ENCODE data around the gene DYNLT4.
"Not testable (repeated sequence)": the region's sequence is repeated elsewhere in the genome, so short reads cannot be mapped to it uniquely, and the experiment has no call there.

DYNLT4 gene, protein sequence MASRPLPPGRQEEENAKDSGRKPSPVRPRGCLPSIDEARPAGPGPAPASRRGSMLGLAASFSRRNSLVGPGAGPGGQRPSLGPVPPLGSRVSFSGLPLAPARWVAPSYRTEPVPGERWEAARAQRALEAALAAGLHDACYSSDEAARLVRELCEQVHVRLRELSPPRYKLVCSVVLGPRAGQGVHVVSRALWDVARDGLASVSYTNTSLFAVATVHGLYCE

DNA sequence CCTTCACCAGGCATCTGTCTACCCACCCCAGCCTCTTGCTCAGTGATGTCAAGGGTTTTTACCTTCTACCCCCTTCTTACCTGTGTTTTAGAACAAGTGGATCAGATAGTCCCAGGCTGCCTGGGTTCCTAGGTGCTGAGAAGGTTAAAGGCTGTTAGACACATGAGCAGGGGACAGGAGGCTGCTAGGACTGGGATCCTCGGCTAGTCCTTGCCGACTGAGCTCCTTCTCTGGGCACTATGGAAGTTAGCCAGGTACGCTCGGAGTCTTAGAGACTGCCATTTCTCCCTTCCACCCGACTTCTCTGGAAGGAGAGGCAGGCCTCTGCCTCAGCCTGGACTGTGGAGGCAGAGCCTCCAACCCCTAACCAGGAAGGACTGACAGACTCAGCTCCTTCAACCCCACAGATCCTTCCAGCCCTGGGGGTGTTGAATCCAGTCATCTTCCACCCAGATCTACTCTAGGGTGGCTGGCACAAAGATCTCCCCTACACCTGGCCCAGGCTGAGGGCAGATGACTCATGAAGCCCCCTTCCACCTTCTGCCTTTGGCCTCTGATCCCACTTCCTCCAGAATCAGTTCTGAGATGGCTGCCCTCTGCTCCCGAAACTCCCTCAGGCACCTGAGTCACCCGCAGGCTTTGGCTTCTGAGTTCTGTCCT, at the start of gene DYNLT4:
Gene DYNLT4, minus strand, starts transcription at position 648 of the 660 bp plus-strand sequence. CDS start 683 bp downstream, outside the sequence.
- DNase-seq (ENCODE audit: low read depth), result no peak

DNA sequence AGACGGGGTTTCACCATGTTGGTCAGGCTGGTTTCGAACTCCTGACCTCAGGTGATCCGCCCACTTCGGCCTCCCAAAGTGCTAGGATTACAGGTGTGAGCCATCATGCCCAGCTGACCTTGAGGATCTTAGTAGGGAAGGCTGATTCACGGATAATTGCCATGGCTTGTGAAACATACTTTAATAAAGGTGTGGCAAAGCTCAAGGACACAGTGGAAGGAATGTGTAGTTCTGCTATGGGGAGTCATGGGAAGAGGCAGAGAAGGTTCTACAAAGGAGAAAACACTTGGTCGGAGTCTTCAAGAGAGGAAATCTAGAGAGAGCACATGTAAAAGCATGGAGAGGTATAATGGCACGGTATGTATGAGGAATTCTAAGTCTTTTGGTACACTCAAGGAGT, 48.6 kb upstream of the DYNLT4 start:
- no peak for DNase-seq (ENCODE audit: low read depth)

DNA sequence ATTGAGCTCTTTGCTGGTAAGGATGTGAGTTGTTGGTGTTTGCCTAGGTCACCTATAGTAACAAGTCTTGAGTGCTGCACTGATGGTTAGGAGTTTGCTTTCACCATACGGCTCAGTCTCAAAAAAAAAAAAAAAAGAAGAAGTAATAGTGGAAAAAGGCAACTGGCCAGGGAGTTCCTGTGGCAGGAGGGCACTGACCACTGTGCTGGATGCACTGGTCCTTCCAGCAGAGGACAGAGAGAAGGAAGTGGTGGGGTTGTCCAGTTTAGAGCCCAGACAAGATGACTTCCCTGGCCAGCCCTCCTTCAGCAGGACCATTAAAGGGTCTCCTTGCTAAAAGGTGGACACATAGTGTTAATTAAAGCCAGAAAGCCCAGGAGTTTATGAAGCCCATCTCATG, 47.8 kb upstream of the DYNLT4 start:
- no peak for DNase-seq (ENCODE audit: low read depth)

DNA sequence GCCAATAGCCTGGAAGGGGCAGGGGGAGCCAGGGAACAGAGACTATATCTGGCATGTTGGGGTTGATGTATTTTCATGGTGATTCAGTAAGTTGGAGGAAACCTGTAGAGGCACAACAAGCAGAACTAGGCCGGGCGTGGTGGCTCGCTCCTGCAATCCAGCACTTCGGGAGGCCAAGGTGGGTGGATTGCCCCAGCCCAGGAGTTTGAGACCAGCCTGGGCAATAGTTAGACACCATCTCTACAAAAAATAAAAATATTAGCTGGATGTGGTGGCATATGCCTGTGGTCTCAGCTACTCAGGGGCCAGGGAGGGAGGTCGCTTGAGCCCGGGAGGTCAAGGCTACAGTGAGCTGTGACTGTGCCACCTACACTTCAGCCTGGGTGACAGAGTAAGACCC, 46.0 kb upstream of the DYNLT4 start:
- DNase-seq (ENCODE audit: low read depth), result no peak

DNA sequence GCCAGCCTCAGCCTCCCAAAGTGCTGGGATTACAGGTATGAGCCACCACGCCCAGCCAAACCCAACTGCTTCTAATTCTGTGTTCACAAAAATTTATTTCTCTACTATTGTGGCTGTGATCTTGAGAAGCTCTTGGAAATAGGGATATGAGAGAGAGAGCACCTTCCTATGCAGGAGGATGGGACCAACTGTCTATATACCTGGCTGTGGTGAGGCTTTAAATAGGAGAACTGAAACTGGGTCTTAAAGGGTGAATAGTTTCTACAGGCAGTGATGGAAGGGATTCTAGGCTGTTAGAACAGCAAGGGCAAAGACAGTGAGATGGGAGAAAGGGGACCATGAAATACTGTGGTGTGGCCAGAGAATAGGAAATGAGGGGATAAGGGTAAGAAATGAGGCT, 44.2 kb upstream of the DYNLT4 start:
- DNase-seq (ENCODE audit: low read depth), result no peak

DNA sequence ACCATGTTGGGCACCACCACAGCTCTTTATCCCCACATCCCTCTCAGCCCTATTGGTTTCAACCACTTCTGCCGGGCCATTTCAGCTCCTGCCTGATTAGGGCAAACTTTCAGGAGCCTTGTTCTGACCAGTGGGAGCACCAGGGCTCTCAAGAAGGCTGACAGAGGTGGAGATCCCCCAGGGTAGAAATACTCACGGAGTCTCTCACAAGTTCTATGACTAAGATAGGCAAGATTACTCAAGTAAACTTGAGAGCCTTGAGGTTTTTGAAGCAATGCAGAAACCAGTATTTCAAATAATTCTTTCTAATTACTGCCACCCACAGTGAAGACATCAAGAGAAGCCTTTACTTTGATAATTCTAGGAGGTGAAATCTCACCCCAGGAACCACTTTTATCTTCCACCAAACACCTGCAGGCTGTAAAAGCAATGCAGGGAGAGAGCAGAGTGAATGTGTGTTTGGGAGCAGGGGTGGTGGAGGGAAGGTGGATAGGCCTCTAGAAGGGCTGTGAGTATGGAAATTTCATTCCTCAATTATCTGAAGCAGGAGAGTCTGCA, 42.5 kb upstream of the DYNLT4 start:
- DNase-seq (ENCODE audit: low read depth), result no peak

DNA sequence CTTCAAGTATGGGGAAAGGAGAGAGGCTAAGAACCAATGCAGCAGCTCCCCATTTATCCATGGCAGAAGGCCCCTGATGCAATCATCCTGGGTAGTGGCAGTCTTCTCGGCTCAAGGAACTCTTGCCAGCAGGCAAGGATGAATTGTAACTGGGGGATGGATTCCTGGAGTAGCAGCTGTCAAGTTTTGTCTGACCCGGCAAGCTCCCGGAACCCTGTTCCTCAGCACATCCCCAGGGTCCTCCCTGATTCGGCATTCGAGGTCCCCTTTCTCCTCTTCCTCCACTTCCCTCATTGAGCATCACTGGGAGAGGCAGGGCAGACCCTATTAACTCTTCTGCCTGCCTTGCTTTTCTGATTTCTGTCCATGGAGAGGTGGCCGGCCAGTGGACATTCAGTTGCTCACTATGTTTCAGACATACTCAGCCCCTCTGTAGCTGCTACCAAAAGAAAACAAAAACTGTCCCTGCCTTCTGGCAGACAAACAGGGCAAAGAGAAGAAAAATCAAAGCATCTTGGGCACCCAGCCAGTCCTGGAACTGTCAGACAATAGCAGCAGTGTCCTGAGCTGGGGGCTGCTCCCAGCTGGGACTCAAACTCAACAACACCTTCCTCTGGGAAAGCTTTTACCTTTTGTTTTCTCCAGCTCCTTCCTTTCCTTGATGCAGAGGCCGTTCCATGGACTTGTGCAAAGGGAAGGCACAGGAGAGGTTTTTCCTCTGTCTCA, 41.5 kb upstream of the DYNLT4 start:
- no peak for DNase-seq (ENCODE audit: low read depth)

DNA sequence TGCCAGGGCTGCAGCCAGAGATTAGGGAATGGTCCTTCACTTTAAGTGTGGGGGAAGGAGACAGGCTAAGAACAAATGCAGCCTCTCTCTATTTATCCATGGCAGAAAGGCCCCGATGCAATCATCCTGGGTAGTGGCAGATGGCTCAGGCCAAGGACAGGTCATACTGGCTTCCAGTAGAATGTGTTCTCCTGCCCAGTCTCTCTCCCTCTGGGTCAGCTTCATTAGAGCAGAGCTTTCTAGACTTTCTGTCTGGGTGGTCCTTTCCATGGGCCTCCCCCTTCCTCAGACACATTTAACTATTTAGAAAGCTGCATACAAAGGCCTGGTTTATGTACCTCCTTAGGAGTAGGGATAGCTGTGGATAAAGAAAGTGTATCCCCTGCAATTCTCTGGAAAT, 40.7 kb upstream of the DYNLT4 start:
- no peak for DNase-seq (ENCODE audit: low read depth)

DNA sequence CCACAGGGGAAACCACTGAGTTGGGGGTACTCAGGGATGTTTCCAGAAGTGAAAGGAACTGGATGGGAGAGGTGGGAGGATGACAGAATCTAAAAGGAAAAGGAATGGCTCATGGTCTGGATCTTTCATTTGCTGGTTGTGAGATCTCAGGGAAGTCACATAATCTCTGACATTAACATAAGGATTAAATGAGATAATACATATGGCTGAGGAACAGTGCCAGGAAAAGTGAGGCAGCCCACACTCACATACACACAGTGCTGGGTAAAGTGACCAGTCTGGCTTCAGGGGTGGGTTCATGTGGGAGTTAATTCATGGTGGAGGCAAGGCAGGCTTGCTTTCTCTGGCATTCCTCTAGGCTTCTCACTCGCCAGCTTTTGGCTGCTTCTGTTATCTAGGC, 39.8 kb upstream of the DYNLT4 start:
- no peak for DNase-seq (ENCODE audit: low read depth)

DNA sequence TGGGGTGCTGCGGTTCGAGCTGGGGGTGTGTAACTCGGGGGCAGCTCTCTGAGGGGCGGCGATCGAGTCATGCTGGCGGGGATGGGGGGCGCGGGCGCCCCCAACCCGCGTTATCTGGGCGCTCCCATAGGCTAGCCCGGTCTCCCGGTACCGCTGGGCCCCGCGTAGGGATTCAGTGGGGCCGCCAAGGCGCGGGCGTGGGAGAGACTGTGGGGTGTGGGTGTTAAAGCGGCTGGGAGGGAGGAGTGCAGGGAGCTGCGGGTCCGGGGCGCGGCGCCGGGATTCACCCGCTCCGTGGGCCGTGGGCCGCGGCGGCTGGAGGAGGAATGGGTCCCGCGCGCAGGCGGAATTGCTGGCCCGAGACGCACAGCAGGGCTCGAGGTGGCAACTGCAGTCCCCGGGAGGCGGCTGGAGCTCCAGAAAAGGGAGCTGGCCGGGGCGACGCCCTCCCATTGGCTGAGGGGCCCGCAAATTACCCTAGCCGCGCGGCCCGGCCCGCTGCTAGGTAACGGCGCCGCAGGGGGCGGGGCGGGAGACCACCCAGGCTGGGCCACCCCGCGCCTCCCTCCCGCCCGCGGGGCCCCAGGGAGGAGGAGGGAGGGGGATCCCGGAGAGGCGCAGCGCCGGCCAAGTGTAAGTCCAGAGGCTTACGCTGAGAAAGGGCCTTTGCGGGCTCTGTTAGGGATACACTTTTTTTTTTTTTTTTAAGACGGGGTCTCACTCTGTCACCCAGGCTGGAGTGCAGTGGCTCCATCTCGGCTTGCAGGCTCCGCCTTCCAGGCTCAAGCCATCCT, 35.9 kb upstream of the DYNLT4 start, which contains the start of gene PTCH2:
Gene PTCH2, minus strand, starts transcription at position 392 of the 794 bp plus-strand sequence. Its CDS starts 321 bp downstream, at position 71.
- peak; percentile 35 for DNase-seq (ENCODE audit: low read depth)

DNA sequence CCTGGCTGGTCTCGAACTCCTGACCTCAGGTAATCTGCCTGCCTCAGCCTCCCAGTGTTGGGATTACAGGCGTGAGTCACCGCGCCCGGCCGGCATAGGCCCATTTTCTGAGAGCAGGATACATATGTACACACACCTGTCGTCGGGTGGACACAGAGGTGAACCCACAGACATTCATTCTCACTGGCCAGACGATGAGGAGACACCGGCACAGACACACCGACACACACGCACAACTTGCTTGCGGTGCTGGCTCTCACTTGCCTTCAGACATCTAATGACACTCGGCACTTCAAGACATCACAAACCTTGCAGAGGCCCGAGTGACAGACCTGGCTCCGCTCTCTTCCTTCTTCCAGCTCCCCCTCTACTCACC, 35.3 kb upstream of the DYNLT4 start:
- no peak for DNase-seq (ENCODE audit: low read depth)

DNA sequence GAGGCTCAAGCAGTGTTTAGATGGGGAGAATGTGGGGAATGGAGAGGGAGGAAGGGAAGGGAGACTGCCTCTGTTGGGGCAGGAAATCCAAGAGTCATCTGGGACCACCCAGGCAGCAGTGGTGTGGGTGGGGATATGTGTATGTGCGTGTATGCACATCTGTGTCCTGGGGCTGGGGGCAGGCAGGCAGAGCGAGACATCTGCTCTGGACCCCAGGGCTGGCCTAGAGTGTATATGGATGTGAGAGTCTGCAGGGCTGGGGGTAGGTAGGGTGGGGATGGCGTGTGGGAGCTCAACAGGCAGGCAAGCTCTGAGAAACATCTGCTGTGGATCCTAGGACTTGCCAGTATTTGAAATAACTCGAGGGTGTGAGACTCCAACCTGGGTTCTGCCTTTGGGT, 32.4 kb upstream of the DYNLT4 start:
- no peak for DNase-seq (ENCODE audit: low read depth)

DNA sequence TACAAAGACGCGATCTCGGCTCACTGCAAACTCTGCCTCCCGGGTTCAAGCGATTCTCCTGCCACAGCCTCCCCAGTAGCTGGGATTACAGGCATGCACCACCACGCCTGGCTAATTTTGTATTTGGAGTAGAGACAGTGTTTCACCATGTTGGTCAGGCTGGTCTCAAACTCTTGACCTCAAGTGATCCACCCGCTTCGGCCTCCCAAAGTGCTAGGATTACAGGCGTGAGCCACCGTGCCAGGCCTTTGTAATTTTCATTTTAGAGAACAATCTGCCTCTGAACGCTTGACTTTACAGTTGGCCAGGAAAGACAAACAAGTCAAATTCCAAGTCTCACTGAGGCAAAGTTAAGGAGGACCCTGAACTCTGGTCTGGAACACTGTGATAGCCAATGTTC, 31.1 kb upstream of the DYNLT4 start:
- not testable (repeated sequence) for DNase-seq (ENCODE audit: low read depth)

DNA sequence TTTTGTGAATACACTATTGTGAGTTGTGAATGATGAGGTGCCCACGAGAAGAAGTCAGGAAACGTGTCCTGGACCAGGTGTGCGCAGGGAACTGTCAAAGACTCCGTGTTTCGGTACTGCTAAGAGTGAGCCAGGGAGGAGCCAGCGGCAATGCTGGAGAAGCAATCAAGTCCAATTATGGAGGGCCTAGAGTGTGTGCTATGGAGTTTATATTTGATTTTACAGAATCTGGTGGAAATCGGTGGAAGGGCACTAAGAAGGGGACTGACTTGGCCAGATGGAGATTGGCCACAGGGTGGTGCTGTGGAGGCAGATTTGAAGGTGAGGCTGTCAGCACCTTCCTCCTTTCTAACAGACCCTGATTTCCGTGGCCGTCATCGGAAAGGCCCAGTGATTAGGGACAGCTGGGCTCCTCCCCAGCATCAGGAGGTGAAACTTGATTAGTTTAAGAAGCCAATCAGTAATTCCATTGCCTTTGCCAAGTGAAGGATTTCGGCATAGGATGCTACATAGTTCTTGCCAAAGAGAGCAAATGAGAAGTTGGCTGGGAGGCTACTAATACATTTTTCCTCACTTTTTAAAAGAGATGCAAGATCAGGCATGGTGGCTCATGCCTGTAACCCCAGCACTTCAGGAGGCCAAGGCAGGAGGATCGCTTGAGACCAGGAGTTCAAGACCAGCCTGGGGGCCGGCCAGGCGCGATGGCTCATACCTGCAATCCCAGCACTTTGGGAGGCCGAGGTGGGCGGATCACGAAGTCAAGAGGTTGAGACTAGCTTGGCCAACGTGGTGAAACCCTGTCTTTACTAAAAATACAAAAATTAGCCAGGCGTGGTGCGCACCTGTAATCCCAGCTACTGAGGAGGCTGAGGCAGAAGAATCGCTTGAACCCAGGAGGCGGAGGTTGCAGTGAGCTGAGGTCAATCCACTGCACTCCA, 28.9 kb upstream of the DYNLT4 start:
- peak; percentile 51 for DNase-seq (ENCODE audit: low read depth)

DNA sequence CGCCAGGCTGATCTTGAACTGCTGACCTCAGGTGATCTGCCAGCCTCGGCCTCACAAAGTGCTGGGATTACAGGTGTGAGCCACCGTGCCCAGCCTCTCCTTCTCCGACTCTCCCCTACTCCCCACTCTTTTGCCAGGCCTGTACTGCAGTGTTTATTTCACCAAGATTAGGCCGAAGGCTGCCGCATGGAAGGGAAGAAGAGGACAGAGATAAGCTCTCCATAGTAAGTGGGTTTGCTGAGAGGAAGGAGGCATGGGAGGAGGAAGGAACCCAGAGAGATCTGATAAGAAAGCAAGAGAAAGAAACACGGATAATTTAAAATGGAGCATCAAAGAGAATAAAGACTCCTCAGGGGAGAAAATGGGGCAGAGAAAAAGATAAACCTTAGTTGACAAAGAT, 27.2 kb upstream of the DYNLT4 start:
- no peak for DNase-seq (ENCODE audit: low read depth)

DNA sequence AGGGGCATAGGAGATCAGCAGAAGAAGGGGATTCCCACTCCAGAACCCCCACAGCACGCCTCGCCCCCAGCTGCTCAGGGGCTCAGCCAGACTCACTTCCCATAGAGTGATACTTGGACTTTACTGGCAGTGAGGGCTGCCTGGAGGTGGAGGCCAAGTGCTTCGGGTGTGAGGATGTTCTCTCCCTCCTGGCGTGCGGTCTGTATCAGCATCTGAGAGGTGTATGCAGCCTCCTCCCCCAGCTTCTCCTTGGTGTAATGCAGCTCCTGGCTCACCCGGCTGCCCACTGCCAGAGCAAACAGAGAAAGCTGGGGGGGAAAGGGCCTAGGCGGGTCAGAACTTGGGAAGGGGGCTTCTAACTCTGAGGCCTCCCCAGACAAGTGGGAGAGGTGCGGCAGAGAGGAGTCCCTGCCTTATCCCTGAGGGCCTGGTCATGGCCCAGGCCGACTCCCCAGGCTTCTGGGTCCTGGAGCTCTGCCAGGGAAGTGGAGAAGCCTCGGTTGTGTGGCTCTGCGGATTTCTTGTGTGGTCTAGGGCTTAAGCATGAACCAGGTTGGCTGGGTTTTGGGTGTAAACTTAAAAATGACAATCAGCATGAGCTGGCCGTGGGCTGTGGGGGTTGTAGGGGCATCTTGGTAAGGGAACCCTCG, 25.0 kb upstream of the DYNLT4 start:
- DNase-seq (ENCODE audit: low read depth), result no peak

DNA sequence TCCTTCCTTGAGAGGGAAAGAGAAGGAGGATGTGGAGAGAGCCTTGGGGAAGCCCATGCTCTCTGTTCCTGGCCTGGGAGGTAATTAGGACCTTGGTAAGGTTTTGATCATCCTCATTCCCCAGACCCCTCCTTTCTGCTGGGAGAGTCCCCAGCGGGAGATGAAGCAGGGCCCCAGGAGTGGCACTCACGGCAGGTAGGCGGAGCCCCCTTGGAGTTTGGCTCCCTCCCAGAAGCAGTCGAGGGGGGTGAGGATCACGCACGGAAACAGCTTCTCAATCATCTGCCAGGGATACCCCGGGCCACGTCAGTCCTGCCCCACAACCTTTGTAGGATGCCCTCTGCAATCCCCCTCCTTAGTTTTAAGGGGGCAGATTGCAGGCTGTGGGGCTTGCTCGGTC, 24.4 kb upstream of the DYNLT4 start:
- no peak for DNase-seq (ENCODE audit: low read depth)

DNA sequence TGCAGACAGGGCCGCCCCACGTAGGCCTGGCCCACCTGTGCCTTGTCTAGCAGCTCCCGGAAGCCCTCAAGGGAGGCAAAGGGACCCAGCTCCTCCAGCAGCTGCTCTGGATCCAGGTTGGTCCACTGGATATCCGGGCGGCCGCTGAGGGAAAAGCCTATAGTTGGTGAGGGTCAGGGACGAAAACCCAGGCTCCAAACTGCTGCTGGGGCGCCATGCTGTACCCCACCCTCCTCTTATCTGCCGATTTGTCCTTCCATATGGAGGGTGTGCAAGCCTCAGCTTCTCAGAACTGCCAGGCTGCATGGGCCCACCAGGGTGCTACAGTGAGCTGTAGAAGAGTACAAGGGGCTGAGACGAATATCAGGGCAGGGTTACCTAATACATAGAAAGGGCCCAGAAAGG, 23.8 kb upstream of the DYNLT4 start:
- DNase-seq (ENCODE audit: low read depth), result no peak

DNA sequence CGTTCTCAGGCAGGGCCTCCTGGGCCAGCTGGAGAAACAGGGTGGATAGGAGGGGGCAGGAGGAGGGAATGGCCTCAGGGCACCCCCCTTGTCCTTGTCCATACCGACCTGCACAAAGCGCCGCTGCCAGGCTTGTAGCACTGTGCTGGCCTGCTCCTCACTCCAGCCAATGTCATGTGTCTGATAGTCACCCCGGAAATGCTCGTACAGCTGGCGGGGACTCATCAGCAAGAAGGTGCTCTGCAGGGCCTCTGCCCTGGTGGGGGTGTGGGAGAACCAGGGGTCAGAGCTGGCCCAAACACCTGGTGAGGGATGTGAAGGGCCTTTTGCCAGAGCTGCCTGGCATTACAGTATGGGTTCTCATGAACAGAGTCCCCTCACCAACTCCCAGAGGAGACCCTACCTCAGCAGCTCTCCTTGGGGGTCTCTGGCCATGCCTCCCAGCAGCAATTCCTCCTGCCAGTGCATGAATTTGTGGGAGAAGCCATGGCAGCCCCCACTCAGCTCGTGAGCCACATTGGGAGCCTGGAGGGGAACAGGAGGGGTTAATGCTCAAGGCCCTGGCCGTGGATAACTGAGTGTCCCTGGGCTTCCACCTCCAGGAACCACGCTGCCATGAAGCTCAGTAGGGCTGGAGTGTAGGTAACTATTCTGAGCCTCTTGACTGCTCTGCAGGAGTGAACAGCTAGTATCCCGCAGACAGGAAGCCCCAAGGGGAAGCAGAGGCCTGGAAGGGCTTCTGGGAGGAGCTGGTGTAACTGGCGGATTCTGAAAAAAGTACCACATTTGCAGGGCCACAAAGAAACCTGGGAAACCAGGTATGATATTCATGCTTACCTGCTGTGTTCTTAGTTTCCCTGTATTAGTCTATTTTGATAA, 22.6 kb upstream of the DYNLT4 start:
- DNase-seq (ENCODE audit: low read depth), result no peak
